Suprapubic skin (tissue), 4 donors: ENCODE results near the gene CECR2. TPM values are rescaled to one million over a fixed set of nuclear protein-coding genes. Genes with fewer than 3 reads are reported as not detected.

ENCODE experiments used
- DNase-seq, 2 donors: peaks; one replicate each; pipeline ENCODE4 v3.0.0-alpha.2; 2019; ENCODE audit warnings: low spot score in 2 of 2
- H3K27ac ChIP-seq: fragments of 200-600 bp; sonication (generic); one replicate; pipeline ENCODE4 v1.5.1; 2019
- H3K27me3 ChIP-seq: fragments of 200-600 bp; sonication (generic); one replicate; pipeline ENCODE4 v1.5.1; 2019
- H3K36me3 ChIP-seq: fragments of 200-600 bp; sonication (generic); one replicate; pipeline ENCODE4 v1.5.1; 2019
- H3K4me1 ChIP-seq: fragments of 200-600 bp; sonication (generic); one replicate; pipeline ENCODE4 v1.5.1; 2019
- H3K4me3 ChIP-seq: fragments of 200-600 bp; sonication (generic); one replicate; pipeline ENCODE4 v1.5.1; 2019; ENCODE audit warnings: mild to moderate bottlenecking
- H3K9me3 ChIP-seq: fragments of 200-600 bp; sonication (generic); one replicate; pipeline ENCODE4 v1.5.1; 2019
- EP300 ChIP-seq: sonication (generic); formaldehyde crosslinking; IDR thresholded peaks from one replicate; pipeline ENCODE4 v1.6.1; 2017; ENCODE audit warnings: antibody characterized with exemption
- POLR2A ChIP-seq, 2 donors: fragments of 450-650 bp; IDR thresholded peaks; one replicate each; pipeline ENCODE4 v1.6.1; 2017; ENCODE audit warnings: antibody characterized with exemption in 2 of 2, mild to moderate bottlenecking in 2 of 2, moderate library complexity in 2 of 2
- POLR2AphosphoS5 ChIP-seq, 3 donors: sonication (generic); formaldehyde crosslinking; IDR thresholded peaks; one replicate each; pipeline ENCODE4 v1.6.1; 2017; ENCODE audit warnings: antibody characterized with exemption in 3 of 3
- WGBS: methylation state at CpG from one replicate; pipeline ENCODE4 v1.1.5; 2018; 5-methylcytosine and 5-hydroxymethylcytosine counted together
- total RNA-seq, 4 donors: library from RNA; depleted of rRNA; stranded (reverse); fragments of >200 nt; gene quantifications; one replicate each; pipeline ENCODE4 v1.1.0, GENCODE V29; 2016
- TF ChIP-seq, protein P1 (sequence below), 2 donors: fragments of 200-600 bp in 1 of 2; fragments of 450-650 bp in 1 of 2; sonication (generic) in 1 of 2; IDR thresholded peaks; one replicate each; pipeline ENCODE4 v1.5.1; 2016 to 2019; ENCODE audit warnings: antibody characterized with exemption in 2 of 2, mild to moderate bottlenecking in 1 of 2, moderate library complexity in 1 of 2

Gene CECR2
- total RNA-seq, 4 donors from 2014 or later = 2.5 to 3.9 (median 3.7) TPM

DNA sequence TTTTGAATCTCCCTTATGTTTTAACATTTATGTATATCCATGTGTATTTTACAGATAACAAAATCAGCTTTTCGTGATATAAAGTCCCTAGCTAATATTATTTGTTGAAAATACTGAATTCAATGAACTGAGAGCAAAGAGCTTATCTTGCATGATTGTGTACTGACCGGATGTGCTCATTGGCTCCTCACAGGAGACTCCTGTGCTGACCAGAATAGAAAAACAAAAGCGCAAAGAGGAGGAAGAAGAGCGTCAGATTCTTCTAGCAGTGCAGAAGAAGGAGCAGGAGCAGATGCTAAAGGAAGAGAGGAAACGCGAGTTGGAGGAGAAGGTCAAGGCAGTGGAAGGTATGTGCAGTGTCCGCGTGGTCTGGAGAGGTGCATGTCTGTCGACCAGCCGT, 154.7 kb downstream of the CECR2 start:
- H3K4me3 ChIP-seq = no peak overlapping the region
- 90% methylated on average over 10 of the region's 10 CpGs for WGBS
- TF ChIP-seq POLR2A (IDR thresholded peaks at IDR 0.05) = no peak
- TF ChIP-seq EP300 = no peak
- TF ChIP-seq, protein P1, sequence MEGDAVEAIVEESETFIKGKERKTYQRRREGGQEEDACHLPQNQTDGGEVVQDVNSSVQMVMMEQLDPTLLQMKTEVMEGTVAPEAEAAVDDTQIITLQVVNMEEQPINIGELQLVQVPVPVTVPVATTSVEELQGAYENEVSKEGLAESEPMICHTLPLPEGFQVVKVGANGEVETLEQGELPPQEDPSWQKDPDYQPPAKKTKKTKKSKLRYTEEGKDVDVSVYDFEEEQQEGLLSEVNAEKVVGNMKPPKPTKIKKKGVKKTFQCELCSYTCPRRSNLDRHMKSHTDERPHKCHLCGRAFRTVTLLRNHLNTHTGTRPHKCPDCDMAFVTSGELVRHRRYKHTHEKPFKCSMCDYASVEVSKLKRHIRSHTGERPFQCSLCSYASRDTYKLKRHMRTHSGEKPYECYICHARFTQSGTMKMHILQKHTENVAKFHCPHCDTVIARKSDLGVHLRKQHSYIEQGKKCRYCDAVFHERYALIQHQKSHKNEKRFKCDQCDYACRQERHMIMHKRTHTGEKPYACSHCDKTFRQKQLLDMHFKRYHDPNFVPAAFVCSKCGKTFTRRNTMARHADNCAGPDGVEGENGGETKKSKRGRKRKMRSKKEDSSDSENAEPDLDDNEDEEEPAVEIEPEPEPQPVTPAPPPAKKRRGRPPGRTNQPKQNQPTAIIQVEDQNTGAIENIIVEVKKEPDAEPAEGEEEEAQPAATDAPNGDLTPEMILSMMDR (IDR thresholded peaks at IDR 0.05) = no peak
- no peak for TF ChIP-seq POLR2AphosphoS5 (IDR thresholded peaks at IDR 0.05)

DNA sequence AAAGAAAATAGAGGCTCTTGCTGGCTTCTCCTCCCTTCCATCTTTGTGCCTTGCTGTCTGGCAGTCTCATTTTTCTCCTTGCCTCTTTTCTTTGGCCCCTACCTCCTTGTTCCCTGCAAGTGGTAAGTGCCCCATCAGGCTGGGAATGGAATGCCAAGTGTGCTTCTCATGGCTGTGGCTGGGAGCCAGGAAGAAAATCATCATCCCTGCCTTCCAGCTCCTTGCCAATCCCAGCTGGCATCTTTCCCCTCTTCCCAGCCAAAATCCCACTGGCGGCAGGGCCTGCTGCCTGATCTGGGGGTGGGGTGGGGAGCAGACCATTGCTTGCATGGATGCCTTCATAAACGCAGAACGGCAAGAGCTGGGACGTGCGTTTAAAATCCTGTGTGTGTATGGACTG, 167.0 kb downstream of the CECR2 start:
- no peak for DNase-seq
- 30% methylated on average over 5 of the region's 5 CpGs for WGBS
- Histone ChIP-seq H3K9me3 (no peaks in the 10 kb centered on the region), H3K27me3 (no peaks in the 10 kb centered on the region), H3K27ac (no peak overlapping the region), H3K4me3 (no peak overlapping the region), H3K4me1 (no peaks in the 10 kb centered on the region), H3K36me3 (no peaks in the 10 kb centered on the region)
- TF ChIP-seq EP300 (no peak), POLR2AphosphoS5 (IDR thresholded peaks at IDR 0.05) (no peak), POLR2A (IDR thresholded peaks at IDR 0.05) (no peak)
- TF ChIP-seq, protein P1 (IDR thresholded peaks at IDR 0.05) = no peak

More for the DNA sequence above, 154.7 kb downstream of the CECR2 start:
- Histone ChIP-seq H3K36me3 (no peaks in the 10 kb centered on the region), H3K9me3 (no peaks in the 10 kb centered on the region), H3K4me1 (peaks cover 2% of the 10 kb centered on the region), H3K27me3 (no peaks in the 10 kb centered on the region), H3K27ac (no peak overlapping the region)
- DNase-seq = no peak

DNA sequence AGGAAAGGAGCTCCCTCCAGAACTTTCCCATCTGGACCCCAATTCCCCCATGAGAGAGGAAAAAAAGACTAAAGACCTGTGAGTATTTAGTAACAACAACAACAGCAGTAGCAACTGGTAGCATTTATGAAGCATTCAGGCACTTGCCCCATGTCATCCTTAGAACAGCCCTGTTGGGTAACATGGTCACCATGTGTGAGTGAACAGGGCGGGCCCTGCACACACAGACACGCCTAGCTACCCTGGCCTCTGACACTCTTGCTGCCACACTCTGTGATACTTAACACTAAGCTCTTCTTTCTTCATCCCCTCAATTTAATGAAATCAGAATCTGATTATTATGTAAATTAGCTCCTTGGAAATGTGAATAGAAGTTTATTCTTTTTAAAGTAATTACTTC, 167.9 kb downstream of the CECR2 start:
- Histone ChIP-seq H3K4me1 (no peaks in the 10 kb centered on the region), H3K27me3 (no peaks in the 10 kb centered on the region), H3K27ac (no peak overlapping the region), H3K4me3 (no peak overlapping the region), H3K9me3 (no peaks in the 10 kb centered on the region), H3K36me3 (no peaks in the 10 kb centered on the region)
- 80% methylated on average over 2 of the region's 2 CpGs for WGBS
- DNase-seq = no peak
- TF ChIP-seq, protein P1 (IDR thresholded peaks at IDR 0.05) = no peak
- TF ChIP-seq EP300 = no peak
- TF ChIP-seq POLR2AphosphoS5 (IDR thresholded peaks at IDR 0.05) = no peak
- TF ChIP-seq POLR2A (IDR thresholded peaks at IDR 0.05) = no peak

DNA sequence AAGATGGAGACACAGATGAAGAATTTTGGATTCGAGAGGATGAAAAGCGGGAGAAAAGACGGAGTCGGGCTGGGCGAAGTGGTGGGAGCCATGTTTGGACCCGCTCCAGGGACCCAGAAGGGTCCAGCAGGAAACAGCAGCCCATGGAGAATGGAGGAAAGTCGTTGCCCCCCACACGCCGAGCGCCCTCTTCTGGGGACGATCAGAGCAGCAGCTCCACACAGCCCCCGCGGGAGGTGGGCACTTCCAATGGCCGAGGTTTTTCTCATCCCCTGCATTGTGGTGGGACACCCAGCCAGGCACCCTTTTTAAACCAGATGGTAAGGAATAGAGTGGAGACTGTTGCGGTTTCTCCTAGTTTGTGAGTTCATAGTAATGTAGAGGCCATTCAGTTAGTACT, 171.2 kb downstream of the CECR2 start:
- DNase-seq = no peak
- TF ChIP-seq, protein P1 (IDR thresholded peaks at IDR 0.05) = no peak
- TF ChIP-seq POLR2AphosphoS5 (IDR thresholded peaks at IDR 0.05) = no peak
- no peak for TF ChIP-seq POLR2A (IDR thresholded peaks at IDR 0.05)
- TF ChIP-seq EP300 = no peak
- 86% methylated on average over 15 of the region's 15 CpGs for WGBS

DNA sequence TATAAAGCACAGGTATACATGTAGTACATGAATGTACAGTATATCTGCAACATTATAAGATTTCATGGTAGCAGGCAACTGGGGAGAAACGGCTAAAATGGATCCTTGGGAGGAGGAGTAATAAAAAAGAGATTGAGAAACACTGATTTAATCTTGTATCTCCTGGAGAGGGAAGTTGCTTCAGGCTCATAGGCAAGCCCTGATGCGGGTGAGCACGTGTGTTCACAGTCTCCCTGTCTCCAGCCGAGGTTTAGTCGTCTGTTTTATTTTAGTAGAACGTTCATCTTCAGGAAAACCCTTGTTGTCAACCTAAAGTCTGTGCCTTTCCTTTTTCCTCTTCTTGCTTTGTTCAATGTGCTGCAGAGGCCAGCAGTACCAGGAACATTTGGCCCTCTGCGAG, 172.2 kb downstream of the CECR2 start:
- H3K36me3 ChIP-seq = no peaks in the 10 kb centered on the region
- TF ChIP-seq EP300 (no peak), POLR2AphosphoS5 (IDR thresholded peaks at IDR 0.05) (no peak), POLR2A (IDR thresholded peaks at IDR 0.05) (no peak)
- TF ChIP-seq, protein P1 (IDR thresholded peaks at IDR 0.05) = no peak
- H3K9me3 ChIP-seq = no peaks in the 10 kb centered on the region
- H3K27me3 ChIP-seq = no peaks in the 10 kb centered on the region
- H3K4me1 ChIP-seq = no peaks in the 10 kb centered on the region
- H3K4me3 ChIP-seq = no peak overlapping the region
- no peak overlapping the region for H3K27ac ChIP-seq
- no peak for DNase-seq
- 52% methylated on average over 7 of the region's 7 CpGs for WGBS

More for the DNA sequence above, 171.2 kb downstream of the CECR2 start:
- Histone ChIP-seq H3K4me1 (no peaks in the 10 kb centered on the region), H3K27ac (no peak overlapping the region), H3K4me3 (no peak overlapping the region), H3K9me3 (no peaks in the 10 kb centered on the region), H3K27me3 (no peaks in the 10 kb centered on the region), H3K36me3 (no peaks in the 10 kb centered on the region)
